Activated CD8-positive, alpha-beta memory T cell treated with anti-CD3 and anti-CD28 coated beads for 48 hours (primary cell): ENCODE data around the gene BORCS8.
"Not testable (repeated sequence)": the region's sequence is repeated elsewhere in the genome, so short reads cannot be mapped to it uniquely, and the experiment has no call there.

Experiments
- DNase-seq, 3 experiments: peaks; one replicate each; pipeline ENCODE4 v3.0.0-alpha.2; 2020; ENCODE audit warnings: low read depth in 2 of 3, low spot score in 2 of 3

BORCS8 gene

DNA sequence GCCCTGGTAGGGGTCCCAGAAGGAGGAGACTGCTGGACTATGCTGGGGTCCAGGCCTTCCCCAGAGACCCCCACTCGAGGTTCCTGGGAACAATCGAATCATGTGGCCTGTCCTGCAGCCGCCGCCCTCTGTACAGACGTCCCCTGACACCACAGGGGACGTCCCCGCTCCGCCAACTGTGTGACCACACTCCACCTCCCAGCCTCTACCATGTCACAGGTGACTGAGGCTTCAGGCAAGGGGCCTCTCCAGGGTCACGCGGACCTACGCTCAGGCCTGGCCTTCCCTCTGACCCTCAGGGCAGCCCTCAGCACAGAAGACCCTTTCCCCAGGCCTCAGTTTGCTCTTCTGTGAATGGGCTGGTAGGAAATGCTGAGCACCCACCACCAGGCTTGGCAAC lies 40.5 kb downstream of the BORCS8 start:
- DNase-seq, result no peak

DNA sequence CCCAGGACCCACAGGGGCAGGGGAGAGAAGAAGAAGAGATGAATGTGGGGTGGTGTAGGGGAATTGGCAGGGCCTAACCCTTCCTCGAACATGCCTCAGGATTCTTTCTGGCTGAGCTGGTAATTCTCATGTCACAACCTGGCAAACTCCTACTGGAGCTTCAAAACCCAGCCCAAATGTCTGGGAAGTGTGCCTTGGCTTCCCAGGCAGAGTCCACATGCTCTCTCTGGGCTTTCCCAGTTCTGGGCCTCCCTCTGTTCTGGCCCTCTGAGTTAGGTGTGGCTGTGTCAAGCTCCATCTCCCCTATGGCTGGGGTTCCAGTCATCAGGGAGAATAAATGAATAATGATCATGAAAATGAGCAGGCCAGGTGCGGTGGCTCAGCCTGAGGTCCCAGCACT lies 42.5 kb downstream of the BORCS8 start:
- DNase-seq, result no peak

DNA sequence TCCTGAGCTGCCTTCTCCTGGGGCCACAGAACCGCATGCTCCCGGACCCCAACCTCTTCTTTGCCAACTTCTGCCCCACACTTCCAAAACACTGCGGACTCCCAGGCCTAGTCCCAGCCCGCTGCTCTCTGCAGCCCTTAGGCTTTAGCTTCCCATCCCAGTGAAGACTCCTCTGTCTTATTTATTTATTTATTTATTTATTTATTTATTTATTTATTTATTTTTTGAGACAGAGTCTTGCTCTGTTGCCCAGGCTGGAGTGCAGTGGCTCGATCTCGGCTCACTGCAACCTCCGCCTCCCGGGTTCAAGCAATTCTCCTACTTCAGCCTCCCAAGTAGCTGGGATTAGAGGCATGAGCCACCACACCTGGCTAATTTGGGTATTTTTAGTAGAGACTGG lies 43.4 kb downstream of the BORCS8 start:
- DNase-seq, result not testable (repeated sequence)

DNA sequence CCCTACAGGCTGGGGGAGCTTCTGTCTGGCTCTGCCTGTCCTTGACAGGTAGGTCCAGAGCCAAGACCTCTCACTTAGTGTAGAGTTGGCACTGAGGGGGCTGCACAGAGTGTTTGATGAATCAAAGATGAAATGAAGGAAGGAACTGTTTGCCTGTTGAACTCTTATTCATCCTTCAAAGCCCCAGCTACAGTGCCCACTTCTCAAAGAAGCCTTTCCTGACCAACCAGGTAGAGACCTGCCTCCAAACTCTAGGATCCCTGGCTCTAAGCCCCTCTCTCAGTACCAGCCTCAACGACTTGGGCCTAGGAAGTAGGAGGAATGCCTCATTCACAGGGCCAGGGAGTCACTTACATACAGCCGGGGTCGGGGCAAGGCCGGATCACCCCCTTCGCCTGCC lies 44.6 kb downstream of the BORCS8 start:
- no peak for DNase-seq

DNA sequence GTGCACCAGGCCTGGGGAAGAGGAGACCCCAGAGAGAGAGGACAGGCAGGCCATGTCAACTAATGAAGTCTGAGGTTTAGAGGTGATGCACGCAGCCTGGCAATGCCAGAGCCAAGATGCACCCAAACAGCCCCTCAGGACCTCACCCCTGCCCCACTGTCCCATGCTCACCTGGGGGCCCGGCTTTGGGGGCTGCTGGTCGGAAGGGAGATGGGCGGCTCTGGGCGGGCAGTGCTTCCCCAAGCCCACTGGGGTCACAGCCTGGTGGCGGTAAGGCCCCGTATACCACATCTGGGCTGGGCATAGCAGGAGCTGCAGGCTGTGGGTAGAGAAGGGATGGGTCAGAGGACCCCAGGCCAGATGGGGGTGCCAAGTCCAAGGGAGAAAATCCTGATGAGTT lies 45.1 kb downstream of the BORCS8 start:
- no peak for DNase-seq

DNA sequence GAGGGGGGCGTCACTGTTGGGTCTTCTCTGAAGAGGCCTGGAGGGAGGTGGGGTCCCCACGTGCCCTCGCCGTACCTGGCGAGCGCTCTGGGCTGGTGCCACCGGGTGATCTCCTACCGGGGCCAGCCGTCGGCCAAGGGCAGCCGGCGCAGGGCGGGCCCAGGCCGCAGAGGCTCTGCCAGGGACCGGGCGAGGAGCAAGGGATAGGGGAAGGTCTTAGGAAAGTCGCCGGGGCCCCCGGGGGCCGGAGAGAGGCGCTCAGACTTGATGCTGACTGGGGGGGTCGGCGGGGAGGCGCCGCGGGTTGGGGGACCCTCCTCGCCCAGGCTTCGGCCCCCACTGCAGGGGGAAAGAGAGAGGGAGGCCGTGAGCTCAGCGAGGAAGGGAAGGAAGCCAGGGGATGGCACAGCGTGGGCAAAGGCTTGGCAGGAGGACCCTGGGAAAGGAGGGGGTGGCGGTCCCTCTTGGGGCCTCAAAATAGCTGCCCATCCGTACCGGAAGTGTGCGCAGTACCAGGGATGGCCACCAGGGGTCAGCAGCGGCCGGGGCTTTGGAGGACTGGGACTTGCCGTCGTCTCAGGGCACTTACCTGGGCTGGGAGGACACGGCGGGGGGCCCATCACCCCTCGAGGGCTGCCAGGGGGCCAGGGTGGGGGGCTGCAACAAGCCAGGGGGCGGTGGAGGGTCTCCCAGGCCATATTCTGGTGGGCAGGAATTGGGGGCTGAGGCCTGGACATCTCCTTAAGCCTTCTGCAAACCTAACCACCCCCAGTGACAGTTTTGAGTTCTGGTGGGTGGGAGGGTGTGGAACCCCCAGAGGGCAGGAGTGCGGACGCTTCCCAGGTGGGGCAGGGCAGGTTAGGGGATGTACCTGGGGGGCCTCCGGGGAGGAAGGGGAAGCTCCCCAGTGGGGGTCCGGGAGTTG lies 46.0 kb downstream of the BORCS8 start:
- peak; percentile 63 to 99 (median 99) for DNase-seq

DNA sequence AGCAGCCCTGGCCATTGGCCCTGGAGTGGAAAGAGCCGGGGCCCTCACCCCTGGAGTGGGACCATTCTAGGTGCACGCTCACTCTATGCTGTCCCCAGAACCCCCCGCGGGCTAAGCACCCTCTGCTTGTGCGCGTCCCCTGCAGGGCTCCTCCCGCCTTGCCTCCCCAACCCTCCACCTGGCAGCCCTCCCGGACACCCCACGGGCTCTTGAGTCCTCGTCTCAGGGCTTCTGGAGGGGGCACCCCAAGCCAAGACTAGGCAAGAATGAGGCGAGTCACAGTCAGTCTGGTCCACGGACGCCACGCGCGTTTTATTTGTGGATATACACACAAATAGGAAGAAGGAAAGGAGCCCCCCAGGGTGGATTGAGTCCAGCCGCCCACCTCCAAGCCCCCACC lies 46.7 kb downstream of the BORCS8 start:
- DNase-seq, result no peak

DNA sequence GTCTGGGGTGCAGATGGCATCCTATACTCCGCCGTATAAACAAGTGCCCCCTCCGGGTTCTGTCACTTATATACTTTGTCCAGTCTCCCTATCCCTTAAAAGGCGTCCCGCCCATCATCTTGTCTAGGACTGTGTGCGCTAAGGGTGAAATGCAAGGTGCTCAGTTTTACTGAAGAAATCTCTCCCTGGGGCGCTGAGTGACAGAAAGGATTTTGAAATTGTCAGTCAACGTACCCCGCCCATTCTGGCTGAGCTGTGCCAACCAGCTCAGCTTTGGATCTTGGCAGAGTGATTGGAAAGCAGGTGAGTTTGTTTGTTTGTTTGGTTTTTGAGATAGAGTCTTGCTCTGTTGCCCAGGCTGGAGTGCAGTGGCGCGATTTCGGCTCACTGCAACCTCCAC lies 49.6 kb downstream of the BORCS8 start:
- no peak for DNase-seq

DNA sequence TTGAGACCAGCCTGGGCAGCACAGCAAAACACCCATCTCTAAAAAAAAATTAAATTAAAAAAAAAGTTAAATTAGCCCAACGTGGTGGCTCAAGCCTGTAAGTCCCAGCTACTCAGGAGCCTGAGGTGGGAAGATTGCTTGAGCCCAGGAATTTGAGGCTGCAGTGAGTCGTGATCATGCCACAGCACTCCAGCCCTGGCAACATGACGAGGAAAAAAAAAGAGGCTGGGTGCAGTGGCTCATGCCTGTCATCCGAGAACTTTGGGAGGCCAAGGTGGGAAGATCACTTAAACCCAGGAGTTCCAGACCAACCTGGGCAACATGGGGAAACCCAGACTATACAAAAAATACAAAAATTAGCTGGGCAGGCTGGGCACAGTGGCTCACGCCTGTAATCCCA lies 51.5 kb downstream of the BORCS8 start:
- DNase-seq, result no peak

DNA sequence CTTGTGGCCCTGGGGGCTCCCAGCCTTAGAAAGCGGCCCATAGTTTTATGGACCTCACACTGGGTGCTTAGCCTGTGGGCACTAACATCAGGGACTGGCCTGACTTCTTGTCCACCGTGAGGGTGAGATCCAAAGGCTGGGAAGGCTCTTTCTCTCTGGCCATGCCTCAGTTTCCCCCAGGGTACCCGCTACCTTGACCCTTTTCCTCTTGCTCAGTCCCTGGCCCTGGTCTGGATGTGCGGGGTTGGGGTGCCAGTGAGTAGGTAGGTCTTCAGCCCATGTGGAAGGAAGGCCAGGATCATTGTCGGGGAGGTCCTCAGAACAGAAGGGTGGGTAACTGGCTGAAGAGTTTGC lies 52.1 kb downstream of the BORCS8 start:
- no peak for DNase-seq

DNA sequence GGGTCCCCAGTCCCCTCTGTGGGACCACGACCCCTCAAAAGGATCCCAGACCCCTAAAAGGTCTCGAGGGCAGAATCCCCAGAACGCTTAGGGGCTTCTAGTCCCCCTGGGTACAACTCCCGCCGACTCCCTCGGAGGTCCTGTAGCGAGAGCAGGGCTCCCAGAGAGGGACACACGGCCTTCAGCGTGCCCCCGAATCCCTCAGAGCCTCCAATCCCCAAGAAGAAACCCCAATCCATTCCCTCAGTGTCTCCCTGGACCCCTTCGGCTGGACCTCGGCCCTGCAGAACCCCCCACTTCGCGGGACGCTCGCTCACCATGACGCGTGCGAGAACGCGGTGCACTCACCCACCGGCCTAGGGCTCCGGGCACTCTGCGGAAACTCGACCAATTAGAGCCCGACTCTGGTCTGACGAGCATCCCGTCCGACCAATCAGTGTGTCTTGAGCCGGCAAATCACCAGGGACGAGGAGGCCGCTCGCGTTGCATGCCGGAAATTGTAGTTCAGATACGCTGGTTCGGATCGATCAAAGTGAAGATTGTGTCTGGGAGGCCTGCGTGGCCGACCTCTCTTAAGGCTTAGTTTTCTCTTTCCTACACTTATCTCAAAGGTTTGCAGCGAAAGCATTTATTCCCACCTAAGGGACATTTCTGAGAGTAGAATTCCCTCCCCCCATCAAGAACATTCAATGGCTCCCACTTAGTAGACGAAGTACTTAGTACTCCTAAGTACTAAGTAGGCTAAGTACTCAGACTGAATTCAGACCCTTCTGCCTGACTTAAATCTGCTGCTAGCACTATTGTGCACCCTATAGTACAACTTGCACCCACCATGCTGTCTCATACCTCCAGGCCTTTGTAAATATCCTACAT lies 53.6 kb downstream of the BORCS8 start, which contains the start of gene TMEM161A:
Gene TMEM161A (minus strand): TSS at position 370 of the 873 bp plus-strand sequence. CDS start 50 bp downstream, at position 320.
- DNase-seq, result peak; percentile 90 to 93 (median 92)

DNA sequence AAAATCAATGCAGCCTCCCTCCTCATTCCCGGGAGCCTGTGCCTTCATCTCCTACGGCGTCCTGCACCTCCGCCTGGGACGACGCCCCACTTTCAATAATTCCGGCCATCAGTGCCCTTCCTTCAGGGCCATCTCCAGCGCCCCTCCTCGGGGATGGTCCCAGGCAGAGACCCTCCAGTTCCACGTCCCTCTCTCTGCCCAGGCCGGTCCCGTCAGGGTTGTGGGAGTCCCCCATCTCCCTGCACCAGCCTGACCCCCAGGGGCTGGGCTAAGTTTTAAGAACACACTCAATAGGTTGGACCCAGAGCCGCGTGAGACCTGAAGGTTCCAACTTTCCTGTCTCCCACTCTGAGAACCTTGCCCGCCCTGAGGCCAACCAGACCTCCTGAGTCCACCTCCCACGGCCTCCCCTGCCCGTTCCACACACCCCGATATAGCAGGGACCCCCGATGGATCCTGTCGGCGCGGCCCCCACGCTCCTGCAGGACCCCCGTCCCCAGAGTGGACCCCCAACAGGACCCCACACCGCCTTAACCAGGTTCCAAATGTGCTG lies 54.3 kb downstream of the BORCS8 start:
- DNase-seq, result no peak

DNA sequence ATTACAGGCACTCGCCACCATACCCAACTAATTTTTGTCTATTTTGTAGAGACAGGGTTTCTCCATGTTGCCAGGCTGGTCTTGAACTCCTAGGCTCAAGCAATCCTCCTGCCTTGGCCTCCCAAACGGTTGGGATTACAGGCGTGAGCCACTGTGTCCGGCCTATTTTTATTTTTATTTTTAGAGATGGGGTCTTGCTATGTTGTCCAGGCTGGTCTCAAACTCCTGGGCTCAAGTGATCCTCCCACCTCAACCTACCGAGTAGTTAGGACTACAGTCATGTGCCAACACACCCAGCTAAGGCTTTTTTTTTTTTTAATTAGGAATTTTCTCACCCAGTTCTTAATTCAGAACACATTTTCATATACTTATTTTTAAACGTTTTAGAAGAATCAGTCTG lies 56.2 kb downstream of the BORCS8 start:
- DNase-seq, result not testable (repeated sequence)

DNA sequence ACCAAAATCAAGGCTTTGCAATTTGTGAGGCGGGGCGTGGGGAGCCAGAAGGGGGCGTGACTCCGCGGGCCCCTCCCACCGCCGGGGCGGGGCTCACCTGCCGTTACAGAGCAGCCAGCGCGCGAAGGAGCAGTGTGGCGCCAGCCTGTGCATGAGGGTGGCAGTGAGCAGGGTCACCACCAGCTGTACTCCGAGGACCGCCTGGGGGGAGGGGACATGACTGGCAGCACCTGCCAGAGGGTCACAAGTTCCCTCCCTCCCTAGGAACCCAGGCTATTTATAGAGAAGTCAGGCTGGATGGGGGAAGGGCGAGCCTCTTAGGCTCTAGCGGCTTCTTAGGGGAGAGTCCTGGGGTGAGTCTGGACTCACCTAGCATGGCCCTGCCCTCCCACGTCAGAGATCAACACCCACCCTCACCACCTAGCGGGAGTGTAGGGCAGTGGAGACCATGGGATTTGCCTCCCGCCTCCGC lies 57.2 kb downstream of the BORCS8 start:
- no peak for DNase-seq

DNA sequence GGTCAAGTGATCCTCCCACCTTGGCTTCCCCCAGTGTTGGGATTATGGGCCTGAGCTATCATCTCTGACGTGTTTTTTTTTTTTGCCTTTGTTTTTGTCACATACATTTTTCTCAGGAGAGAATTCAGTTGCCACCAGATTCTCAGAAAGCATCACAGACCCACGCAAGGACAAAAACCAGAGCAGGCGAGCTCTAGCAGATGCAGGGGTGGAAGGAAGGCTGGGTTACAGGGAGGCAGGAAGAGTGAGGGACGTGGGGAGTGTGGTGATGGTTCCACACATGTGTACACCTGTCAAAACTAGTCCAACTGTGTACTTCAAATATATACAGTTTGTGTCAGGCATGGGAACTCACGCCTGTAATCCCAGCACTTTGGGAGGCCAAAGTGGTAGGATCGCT lies 58.0 kb downstream of the BORCS8 start:
- no peak for DNase-seq

DNA sequence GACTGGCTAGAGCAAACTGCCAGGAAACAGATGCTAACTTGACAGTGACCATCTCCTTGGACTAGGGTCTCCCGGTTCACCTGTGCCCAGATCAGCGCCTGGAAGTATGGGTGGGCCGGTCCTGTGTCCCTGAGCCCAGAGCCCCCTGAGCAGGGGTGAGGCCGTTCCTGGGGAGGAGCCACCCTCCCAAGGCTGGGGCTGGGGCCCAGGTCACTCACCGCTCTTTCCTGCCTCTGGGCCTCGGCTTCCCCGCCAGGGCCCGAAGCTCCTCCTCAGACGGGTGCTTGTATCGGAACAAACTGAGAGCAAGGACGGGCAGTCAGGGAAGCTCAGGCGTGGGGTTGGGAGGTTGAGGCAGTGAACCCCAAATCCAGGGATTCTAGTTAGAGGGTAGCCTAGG lies 59.0 kb downstream of the BORCS8 start:
- DNase-seq, result no peak

DNA sequence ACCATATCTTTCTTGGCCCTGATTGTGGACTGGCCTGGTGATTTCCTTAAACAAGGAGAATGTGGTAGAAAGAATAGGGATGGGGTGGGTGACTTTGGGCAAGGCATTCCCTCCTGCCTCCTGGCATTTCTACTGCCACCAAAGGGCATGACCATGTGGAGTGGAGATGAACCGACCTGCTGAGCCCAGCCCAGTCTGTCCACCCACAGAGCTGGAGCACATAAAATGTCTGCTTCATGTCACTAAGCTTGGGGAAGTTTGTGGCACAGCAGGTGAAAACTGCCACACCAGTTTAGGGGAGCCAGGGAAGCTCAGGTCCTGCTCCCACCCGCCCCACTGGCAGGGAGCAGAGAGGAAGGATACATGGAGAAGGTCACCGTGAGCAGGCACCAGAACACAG lies 60.0 kb downstream of the BORCS8 start:
- DNase-seq, result no peak
